ENCODE data around the gene IL34. TPM values are rescaled to one million over a fixed set of nuclear protein-coding genes. Genes with fewer than 3 reads are reported as not detected.
A peak's percentile ranks its signal among the peaks of the same experiment; 100 is the strongest.

IL34 gene
- total and polyA plus RNA-seq, 4 donors, result 0.25 to 0.93 (median 0.42) TPM

DNA sequence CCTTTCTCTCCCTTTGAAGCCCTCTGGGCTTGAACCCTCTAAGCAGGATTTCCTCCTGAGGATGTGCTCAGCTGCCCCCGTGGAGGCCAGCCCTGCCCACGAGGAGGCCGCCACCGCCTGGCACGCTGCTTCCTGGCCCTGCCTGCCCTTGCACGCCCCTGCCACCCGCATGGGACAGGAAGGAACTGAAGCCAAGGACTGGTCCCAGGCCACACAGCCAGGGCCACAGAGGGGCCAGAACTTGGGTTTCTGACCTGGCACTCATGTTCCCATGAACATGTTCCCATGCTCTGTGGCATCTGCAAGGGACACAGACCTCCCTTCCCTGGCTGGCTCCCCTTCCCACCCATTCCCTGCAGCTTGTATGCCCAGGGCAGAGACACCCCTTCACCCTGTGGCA lies 63.6 kb downstream of the IL34 start:
- H3K9ac ChIP-seq (ENCODE audit: low read depth in 1 of 2, low read length in 2 of 2), result peak overlapping the region; percentile 40 to 72
- H3K27ac ChIP-seq (ENCODE audit: low read depth in 1 of 2, low read length in 2 of 2), result peak overlapping the region; percentile 88 to 93
- no peak overlapping the region for H3K4me3 ChIP-seq (ENCODE audit: low read depth in 1 of 3, low read length in 3 of 3)
- DNase-seq (ENCODE audit: low spot score), result no peak
- no peaks in the 10 kb centered on the region for H3K9me3 ChIP-seq (ENCODE audit: control insufficient read depth in 4 of 4, low read length in 3 of 4)
- 25% methylated on average over 7 of the region's 7 CpGs for WGBS
- TF ChIP-seq TAF1 (conservative IDR thresholded peaks at IDR 0.05), result no peak
- no peak for TF ChIP-seq JUND (IDR thresholded peaks at IDR 0.05)
- no peak for TF ChIP-seq FOXA2 (IDR thresholded peaks at IDR 0.05)
- no peak for TF ChIP-seq GABPA (IDR thresholded peaks at IDR 0.05 in 1 of 2, conservative IDR thresholded peaks at IDR 0.05 in 1 of 2)
- peaks cover 17 to 34% (median 30%) of the 10 kb centered on the region in 4 donors for H3K4me1 ChIP-seq (ENCODE audit: control insufficient read depth in 4 of 4, insufficient read depth in 4 of 4, low read length in 3 of 4)
- H3K36me3 ChIP-seq (ENCODE audit: control insufficient read depth in 4 of 4, insufficient read depth in 3 of 4, low read depth in 1 of 4, low read length in 3 of 4), result no peaks in the 10 kb centered on the region
- no peaks in the 10 kb centered on the region for H3K27me3 ChIP-seq (ENCODE audit: control insufficient read depth in 4 of 4, insufficient read depth in 4 of 4, low read length in 3 of 4)

Other genes with a start within 250 kb of the IL34 start
- gene ST3GAL2, start 207.5 kb upstream of the IL34 start, total RNA-seq, result 10 to 100 TPM; 16.1 to 53.1 TPM
- 1 to 10 TPM; 3.9 to 9.8 TPM for gene ST3GAL2, start 207.5 kb upstream of the IL34 start, polyA plus RNA-seq
- gene FCSK, start 192.0 kb upstream of the IL34 start, total RNA-seq, result 10 to 100 TPM in 1 of 2 donors, 1 to 10 TPM in 1; 7.3 to 20.2 TPM
- 1 to 10 TPM; 4.3 to 9.7 TPM for gene FCSK, start 192.0 kb upstream of the IL34 start, polyA plus RNA-seq
- 10 to 100 TPM; 27.7 to 59.5 TPM for gene COG4, start 123.0 kb upstream of the IL34 start, total RNA-seq
- gene COG4, start 123.0 kb upstream of the IL34 start, polyA plus RNA-seq, result 10 to 100 TPM; 15.3 to 26.7 TPM
- 10 to 100 TPM; 56.6 to 77.8 TPM for gene SF3B3, start 122.7 kb upstream of the IL34 start, total RNA-seq
- gene SF3B3, start 122.7 kb upstream of the IL34 start, polyA plus RNA-seq, result 10 to 100 TPM; 38.9 to 49.8 TPM
- 10 to 100 TPM; 26.7 to 45.1 TPM for gene MTSS2, start 39.5 kb downstream of the IL34 start, total RNA-seq
- gene MTSS2, start 39.5 kb downstream of the IL34 start, polyA plus RNA-seq, result 10 to 100 TPM in 1 of 2 donors, 1 to 10 TPM in 1; 3.8 to 95.7 TPM
- gene VAC14, start 154.6 kb downstream of the IL34 start, total RNA-seq, result 10 to 100 TPM; 17.7 to 23.3 TPM
- gene VAC14, start 154.6 kb downstream of the IL34 start, polyA plus RNA-seq, result 10 to 100 TPM; 16.7 to 29.8 TPM